MM.1S (cell line): ENCODE measurements around the gene GSAP.

ENCODE experiments used
- CTCF ChIP-seq: fragments of 300-600 bp; sonication (generic); IDR thresholded peaks from 2 replicates; pipeline ENCODE4 v1.5.1; 2016; ENCODE audit warnings: antibody characterized with exemption, low read length, mixed read lengths
- EZH2 ChIP-seq: fragments of 300-600 bp; sonication (generic); optimal IDR thresholded peaks from 2 replicates; pipeline ENCODE3; 2017; ENCODE audit warnings: low read depth, mild to moderate bottlenecking, antibody characterized with exemption, low read length, mixed read lengths

DNA sequence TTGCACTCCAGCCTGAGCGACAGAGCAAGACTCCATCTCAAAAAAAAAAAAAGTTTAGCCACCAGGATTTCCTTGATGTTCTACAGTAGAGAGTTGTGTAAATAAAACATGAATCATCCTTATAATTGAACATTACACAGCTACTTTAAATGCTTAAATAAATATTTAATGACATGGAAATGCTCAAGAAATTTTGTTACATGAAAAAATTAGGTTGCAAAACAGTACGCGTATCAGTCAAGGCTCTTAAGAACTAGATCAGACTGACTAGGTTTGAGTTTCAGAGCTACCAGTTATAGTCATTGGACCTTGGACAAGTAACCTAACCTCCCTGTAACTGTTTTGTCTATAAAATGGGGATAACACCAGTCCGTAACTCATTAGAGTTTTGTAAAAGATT, 38.7 kb upstream of the GSAP start:
- TF ChIP-seq EZH2 (no peak), CTCF (no peak)
